ENCODE data around the gene USP36. TPM values are rescaled to one million over a fixed set of nuclear protein-coding genes. Genes with fewer than 3 reads are reported as not detected.

USP36 gene
- total RNA-seq, 4 donors from 2014 or later, result 38.3 to 60.7 (median 51.1) TPM

DNA sequence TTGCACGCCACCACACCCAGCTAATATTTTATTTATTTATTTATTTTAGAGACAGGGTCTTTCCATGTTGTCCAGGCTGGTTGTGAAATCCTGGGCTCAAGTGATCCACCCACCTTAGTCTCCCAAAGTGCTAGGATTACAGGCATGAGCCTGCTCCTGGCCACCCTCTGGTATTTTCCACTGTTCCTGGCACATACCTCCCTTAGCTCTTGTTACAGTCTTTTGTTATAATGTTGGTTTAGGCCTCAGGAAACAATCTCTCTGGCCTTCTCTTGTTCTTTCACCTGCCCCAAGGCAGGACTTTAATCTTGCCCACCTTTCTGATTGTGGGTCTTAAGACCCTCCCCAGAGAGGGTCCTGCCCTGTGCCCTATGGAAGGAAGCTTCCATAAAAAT is 55.0 kb downstream of the USP36 start:
- TF ChIP-seq, protein P1, sequence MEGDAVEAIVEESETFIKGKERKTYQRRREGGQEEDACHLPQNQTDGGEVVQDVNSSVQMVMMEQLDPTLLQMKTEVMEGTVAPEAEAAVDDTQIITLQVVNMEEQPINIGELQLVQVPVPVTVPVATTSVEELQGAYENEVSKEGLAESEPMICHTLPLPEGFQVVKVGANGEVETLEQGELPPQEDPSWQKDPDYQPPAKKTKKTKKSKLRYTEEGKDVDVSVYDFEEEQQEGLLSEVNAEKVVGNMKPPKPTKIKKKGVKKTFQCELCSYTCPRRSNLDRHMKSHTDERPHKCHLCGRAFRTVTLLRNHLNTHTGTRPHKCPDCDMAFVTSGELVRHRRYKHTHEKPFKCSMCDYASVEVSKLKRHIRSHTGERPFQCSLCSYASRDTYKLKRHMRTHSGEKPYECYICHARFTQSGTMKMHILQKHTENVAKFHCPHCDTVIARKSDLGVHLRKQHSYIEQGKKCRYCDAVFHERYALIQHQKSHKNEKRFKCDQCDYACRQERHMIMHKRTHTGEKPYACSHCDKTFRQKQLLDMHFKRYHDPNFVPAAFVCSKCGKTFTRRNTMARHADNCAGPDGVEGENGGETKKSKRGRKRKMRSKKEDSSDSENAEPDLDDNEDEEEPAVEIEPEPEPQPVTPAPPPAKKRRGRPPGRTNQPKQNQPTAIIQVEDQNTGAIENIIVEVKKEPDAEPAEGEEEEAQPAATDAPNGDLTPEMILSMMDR (IDR thresholded peaks at IDR 0.05; ENCODE audit: low read depth), result no peak

DNA sequence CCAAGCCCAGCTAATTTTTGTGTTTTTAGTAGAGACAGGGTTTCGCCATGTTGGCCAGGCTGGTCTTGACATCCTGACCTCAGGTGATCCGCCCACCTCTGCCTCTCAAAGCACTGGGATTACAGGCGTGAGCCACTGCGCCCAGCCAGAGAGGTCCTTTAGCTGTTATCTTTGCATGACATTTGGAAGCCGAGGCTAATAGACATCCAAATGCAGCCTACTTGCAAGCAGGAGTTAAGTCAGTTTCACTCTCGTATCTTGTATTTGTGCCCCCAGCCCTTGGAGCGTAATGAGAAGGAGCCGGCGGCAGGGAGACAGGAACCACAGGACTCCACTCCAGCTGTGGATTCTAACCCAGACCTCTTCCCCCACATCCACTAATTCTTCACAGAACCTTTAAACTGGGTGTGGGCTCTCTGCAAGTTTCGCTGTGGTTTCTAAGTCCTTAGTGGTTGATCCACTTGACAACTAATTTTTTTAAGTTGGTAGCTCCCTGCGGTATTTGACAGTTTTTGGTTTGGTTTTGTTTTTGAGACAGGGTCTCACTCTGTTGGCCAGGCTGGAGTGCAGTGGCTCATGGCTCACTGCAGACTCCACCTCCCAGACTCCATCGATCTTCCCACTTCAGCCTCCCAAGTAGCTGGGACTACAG is 55.5 kb downstream of the USP36 start:
- TF ChIP-seq, protein P1 (IDR thresholded peaks at IDR 0.05; ENCODE audit: low read depth), result no peak

DNA sequence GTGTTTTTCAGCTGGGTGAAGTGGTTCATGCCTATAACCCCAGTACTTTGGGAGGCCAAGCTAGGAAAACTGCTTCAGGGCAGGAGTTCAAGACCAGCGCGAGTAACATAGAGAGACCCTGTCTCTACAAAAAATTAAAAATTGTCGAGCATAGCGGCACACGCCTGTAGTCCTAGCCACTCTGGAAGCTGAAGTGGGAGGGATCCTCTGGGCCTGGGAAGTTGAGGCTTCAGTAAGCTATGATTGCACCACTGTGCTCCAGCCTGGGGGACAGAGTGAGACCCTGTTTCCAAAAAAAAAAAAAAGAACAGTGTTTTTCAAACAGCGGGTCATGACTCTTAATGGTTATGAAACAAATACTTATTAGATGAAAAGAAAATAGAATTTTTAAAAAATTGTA is 56.3 kb downstream of the USP36 start:
- TF ChIP-seq, protein P1 (IDR thresholded peaks at IDR 0.05; ENCODE audit: low read depth), result no peak

DNA sequence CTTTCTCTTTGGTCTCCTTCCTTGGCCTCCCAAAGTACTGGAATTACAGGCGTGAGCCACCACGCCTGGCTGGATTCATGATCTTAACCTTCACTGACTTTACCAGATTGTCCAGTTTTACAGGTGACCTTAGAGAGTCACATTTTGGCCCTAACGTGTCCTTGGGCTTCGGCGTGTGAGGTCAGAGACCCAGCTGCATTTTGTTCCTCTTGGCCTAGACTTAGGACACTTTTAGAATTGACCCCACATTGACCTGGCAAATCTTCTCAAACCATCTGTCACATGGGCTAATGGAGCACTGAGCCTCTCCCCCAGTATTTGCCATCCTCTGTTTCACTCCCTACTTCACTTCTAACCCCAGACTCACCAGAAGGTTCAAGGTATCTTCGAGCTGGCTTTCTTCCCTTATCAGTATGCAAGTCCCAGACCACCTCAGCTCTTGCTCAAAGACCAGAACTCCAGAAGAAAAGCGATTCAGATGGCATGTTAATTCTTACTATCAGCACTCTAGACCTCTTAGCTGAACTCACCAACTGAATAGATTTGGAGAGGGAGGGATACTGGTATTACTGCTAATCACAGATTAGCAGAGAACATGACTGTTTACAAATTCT is 56.8 kb downstream of the USP36 start:
- TF ChIP-seq, protein P1 (IDR thresholded peaks at IDR 0.05; ENCODE audit: low read depth), result no peak

DNA sequence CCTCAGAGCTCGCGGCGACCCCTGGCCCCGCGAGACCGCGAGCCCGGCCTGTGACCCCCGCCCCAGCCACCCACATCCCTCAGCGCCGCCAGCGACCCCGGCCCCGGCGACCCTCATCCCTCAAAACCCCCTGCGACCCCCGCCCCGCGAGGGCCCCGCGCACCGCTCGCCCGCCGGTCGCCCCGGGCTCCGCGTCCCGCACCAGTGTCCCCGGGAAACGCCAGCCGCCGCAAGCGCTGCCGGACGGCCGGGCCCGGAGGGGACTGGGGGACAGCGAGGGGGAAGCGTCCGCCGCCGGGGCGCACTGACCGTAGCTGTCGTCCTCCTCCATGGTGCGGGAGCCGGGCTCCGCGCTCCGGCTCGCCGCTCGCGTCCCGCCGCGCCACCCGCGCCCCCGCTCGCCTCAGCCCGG is 58.7 kb downstream of the USP36 start, which contains the start of gene CYTH1:
TSS of gene CYTH1 (minus strand) at position 381 of the 412 bp plus-strand sequence. CDS start at position 331, 50 bp downstream.
- TF ChIP-seq, protein P1 (IDR thresholded peaks at IDR 0.05; ENCODE audit: low read depth), result no peak

DNA sequence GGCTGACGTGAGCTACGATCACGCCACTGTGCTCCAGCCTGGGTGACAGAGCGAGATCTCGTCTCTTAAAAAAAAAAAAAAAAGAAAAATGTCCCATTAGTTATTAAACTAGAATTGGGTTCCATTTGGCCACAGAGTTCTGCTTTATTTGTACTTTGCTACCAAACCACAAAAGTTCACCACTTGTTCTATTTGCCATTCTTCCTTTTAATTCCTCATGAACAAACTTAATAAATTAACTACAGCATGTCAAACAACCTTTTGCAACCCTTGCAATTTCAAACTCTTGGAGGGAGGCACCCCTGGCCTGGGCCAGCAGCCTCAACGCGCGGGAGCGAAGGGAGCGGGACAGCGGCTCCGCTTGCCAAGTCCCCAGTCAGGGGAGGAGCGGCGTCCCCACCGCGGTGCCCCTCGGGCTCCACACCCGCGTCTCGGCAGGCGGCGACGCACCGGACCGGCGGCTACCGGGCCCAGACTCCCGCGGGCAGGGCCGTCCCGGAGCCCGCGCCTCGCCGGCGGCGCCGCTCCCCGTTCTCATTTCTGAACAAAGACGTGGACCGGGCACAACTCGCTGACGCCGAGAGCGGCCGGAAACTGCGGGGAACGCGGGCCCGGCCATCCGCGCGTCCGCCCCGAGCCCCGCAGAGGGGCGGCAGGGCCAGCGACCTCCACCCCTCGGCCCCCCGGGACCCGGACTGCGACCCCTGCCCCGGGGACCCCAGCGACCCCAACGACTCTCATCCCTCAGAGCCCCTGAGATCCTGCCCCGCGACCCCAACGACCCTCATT is 59.3 kb downstream of the USP36 start:
- TF ChIP-seq, protein P1 (IDR thresholded peaks at IDR 0.05; ENCODE audit: low read depth), result no peak

DNA sequence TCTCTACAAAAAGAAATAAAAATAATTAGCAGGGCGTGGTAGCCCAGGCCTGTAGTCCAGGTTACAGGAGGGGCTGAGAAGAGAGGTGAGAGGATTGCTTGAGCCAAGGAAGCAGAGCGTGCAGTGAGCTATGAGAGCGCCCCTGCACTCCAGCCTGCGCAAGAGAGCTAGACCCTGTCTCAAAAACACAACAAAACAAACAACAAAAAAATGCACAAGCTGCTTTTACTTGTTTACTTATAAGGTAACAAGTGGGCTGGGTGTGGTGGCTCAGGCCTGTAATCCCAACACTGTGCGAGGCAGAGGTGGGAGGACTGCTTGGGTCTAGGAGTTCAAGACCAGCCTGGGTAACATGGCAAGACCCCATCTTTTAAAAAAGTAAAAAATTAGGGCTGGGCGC is 60.3 kb downstream of the USP36 start:
- TF ChIP-seq, protein P1 (IDR thresholded peaks at IDR 0.05; ENCODE audit: low read depth), result no peak

All from subcutaneous adipose tissue (tissue), 4 donors.